ENCODE data around the gene PITPNC1.

DNA sequence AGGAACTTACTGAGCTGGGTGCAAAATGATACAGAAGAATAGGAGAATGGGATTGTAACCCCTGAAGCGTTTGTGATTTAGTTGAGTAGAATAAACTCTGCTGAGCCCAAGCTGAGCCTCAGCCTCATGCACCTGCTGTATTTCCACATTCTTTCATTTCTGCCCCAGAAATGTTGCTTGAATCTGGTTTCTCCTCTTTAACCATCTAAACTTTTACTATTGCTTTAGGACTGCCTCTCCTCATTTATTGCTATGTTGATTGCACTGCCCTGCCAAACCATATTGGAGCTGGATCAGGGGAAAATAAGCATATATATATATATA lies 64.8 kb downstream of the PITPNC1 start:
- TF ChIP-seq EZH2 (IDR thresholded peaks at IDR 0.05; ENCODE audit: insufficient read depth, poor library complexity, severe bottlenecking) = no peak
- TF ChIP-seq EZH2phosphoT487 (IDR thresholded peaks at IDR 0.05; ENCODE audit: insufficient read depth, low read depth) = no peak

All from GM23248 (cell line).